NCI-H446 treated with DMSO at 0.1 percent for 48 hours (cell line): ENCODE data around the gene CHMP6.
A peak's percentile ranks its signal among the peaks of the same experiment; 100 is the strongest.

Experiments
- DNase-seq: peaks from one replicate; lab custom pipeline; 2025; lab: John Stamatoyannopoulos, UW

CHMP6 gene

GRCh38 chr17:80956321-80957190 is 35.1 kb upstream of the CHMP6 start:
- DNase-seq: no peak

- no peak for DNase-seq
Observed at GRCh38 chr17:80957461-80957941, 34.1 kb upstream of the CHMP6 start.

GRCh38 chr17:80959330-80960036 is 32.2 kb upstream of the CHMP6 start:
- peak; percentile 97 for DNase-seq

- DNase-seq: no peak
Observed at GRCh38 chr17:80960037-80960796, 31.4 kb upstream of the CHMP6 start.

- no peak for DNase-seq
Observed at GRCh38 chr17:80960797-80961452, 30.7 kb upstream of the CHMP6 start.

GRCh38 chr17:80961541-80962330 is 29.9 kb upstream of the CHMP6 start:
- no peak for DNase-seq

- DNase-seq: no peak
Observed at GRCh38 chr17:80962356-80963329, 29.0 kb upstream of the CHMP6 start.

- DNase-seq: no peak
Observed at GRCh38 chr17:80963812-80964543, 27.7 kb upstream of the CHMP6 start.

GRCh38 chr17:80964544-80964856 is 27.1 kb upstream of the CHMP6 start:
- no peak for DNase-seq

- DNase-seq: no peak
Observed at GRCh38 chr17:80964859-80965580, 26.6 kb upstream of the CHMP6 start.

- DNase-seq: no peak
Observed at GRCh38 chr17:80965606-80966005, 26.0 kb upstream of the CHMP6 start.

- DNase-seq: no peak
Observed at GRCh38 chr17:80967404-80967872, 24.2 kb upstream of the CHMP6 start.

- DNase-seq: peak; percentile 97
Observed at GRCh38 chr17:80968602-80969029, 23.0 kb upstream of the CHMP6 start.

GRCh38 chr17:80969030-80969673 is 22.5 kb upstream of the CHMP6 start:
- DNase-seq: no peak

GRCh38 chr17:80969674-80970043 is 22.0 kb upstream of the CHMP6 start:
- DNase-seq: no peak

GRCh38 chr17:80970044-80970761 is 21.4 kb upstream of the CHMP6 start:
- DNase-seq: no peak
